K562 (cell line): Measurements from ENCODE around the gene TMC8. TPM values are rescaled to one million over a fixed set of nuclear protein-coding genes. Genes with fewer than 3 reads are reported as not detected.
A peak's percentile ranks its signal among the peaks of the same experiment; 100 is the strongest.

ENCODE experiments used
- ARID1B ChIP-seq: fragments of 450-650 bp; IDR thresholded peaks from 2 replicates; pipeline ENCODE4 v1.6.1; 2016; ENCODE audit warnings: antibody characterized with exemption, mild to moderate bottlenecking, inconsistent platforms
- ASH1L ChIP-seq: fragments of 450-650 bp; IDR thresholded peaks from 2 replicates; pipeline ENCODE4 v1.6.1; 2018; ENCODE audit warnings: borderline replicate concordance, mild to moderate bottlenecking, low read depth; ENCODE audit not compliant: partially characterized antibody
- CTCF ChIP-seq, 3 experiments: IDR thresholded peaks in 2 of 3; conservative IDR thresholded peaks in 1 of 3; 2 replicates each; pipeline ENCODE4 v1.5.1; 2011 to 2012; ENCODE audit warnings: low read length in 3 of 3, mild to moderate bottlenecking in 3 of 3, control low read depth in 2 of 3, improper control_type of control experiment in 1 of 3, inconsistent platforms in 1 of 3, low read depth in 1 of 3, mixed read lengths in 1 of 3, moderate library complexity in 1 of 3; ENCODE audit not compliant: insufficient read depth in 2 of 3
- E2F8 ChIP-seq: fragments of 450-650 bp; IDR thresholded peaks from 2 replicates; pipeline ENCODE4 v1.7.1; 2018; ENCODE audit warnings: mild to moderate bottlenecking, low read depth; ENCODE audit not compliant: partially characterized antibody
- FOS ChIP-seq: IDR thresholded peaks from 3 replicates; pipeline ENCODE4 v1.6.1; 2011; ENCODE audit not compliant: insufficient read length; ENCODE audit errors: extremely low read depth
- HNRNPL ChIP-seq: fragments of 200-400 bp; formaldehyde crosslinking; IDR thresholded peaks from 2 replicates; pipeline ENCODE4 v1.6.1; 2017; ENCODE audit warnings: low read depth, mild to moderate bottlenecking, low read length
- KDM1A ChIP-seq, 2 experiments: fragments of 450-650 bp; IDR thresholded peaks; 2 replicates each; pipeline ENCODE4 v1.6.1; 2016; ENCODE audit warnings: mild to moderate bottlenecking in 2 of 2
- MAZ ChIP-seq, 2 experiments: fragments of 450-650 bp in 1 of 2; sonication (generic) in 1 of 2; formaldehyde crosslinking; IDR thresholded peaks in 1 of 2; conservative IDR thresholded peaks in 1 of 2; 2 replicates each; pipeline versions ENCODE4 v1.4.0 to v1.5.0; 2020; ENCODE audit warnings: mild to moderate bottlenecking in 1 of 2, missing genetic modification reagents in 1 of 2
- MBD1 ChIP-seq: fragments of 250-450 bp; sonication (Bioruptor Pico); IDR thresholded peaks from 2 replicates; pipeline ENCODE4 v1.8.0; 2022; ENCODE audit warnings: inconsistent platforms
- NCOA1 ChIP-seq: fragments of 450-650 bp; IDR thresholded peaks from 2 replicates; pipeline ENCODE4 v1.6.1; 2016; ENCODE audit warnings: low read depth
- POLR2AphosphoS5 ChIP-seq: IDR thresholded peaks from 2 replicates; pipeline ENCODE4 v1.6.1; 2011; ENCODE audit warnings: mild to moderate bottlenecking, low read depth, low read length, moderate library complexity; ENCODE audit not compliant: control insufficient read depth, insufficient read depth
- TEAD1 ChIP-seq, 2 experiments: fragments of 450-650 bp in 1 of 2; sonication (generic) in 1 of 2; formaldehyde crosslinking; IDR thresholded peaks; 2 replicates each; pipeline versions ENCODE4 v1.4.0 to v1.8.0; 2020 to 2022; ENCODE audit warnings: mild to moderate bottlenecking in 2 of 2, missing genetic modification reagents in 1 of 2
- TFAP4 ChIP-seq: sonication (generic); formaldehyde crosslinking; IDR thresholded peaks from 2 replicates; pipeline ENCODE4 v1.8.0; 2022; ENCODE audit warnings: missing genetic modification reagents, mild to moderate bottlenecking, moderate library complexity, borderline replicate concordance
- ZNF232 ChIP-seq: sonication (generic); formaldehyde crosslinking; IDR thresholded peaks from 2 replicates; pipeline ENCODE4 v1.8.0; 2022; ENCODE audit warnings: mild to moderate bottlenecking, missing genetic modification reagents
- ZNF277 ChIP-seq: fragments of 250-450 bp; sonication (Bioruptor Pico); IDR thresholded peaks from 2 replicates; pipeline ENCODE4 v1.8.0; 2022; ENCODE audit warnings: inconsistent platforms, mild to moderate bottlenecking, moderate library complexity, borderline replicate concordance
- ZNF79 ChIP-seq: fragments of 250-450 bp; sonication (Bioruptor Pico); IDR thresholded peaks from 2 replicates; pipeline ENCODE4 v1.4.0; 2020; ENCODE audit warnings: low read depth, mild to moderate bottlenecking, moderate library complexity
- polyA plus RNA-seq, 8 experiments: library from polyadenylated mRNA; depleted of rRNA in 4 of 8; stranded (reverse) in 5 of 8; unstranded in 3 of 8; fragments of >200 nt; fragmentation: Nextera tagmentation in 2 of 8; fragmentation: Illumina TruSeq in 1 of 8; extraction: Ambion mirVana in 2 of 8; extraction: Trizol in 1 of 8; gene quantifications; 2 replicates each; pipeline versions ENCODE4 v1.2.1 to v1.2.3, GENCODE V29; 2011 to 2014; ENCODE audit warnings: inconsistent platforms in 1 of 8, missing spikeins in 1 of 8
- total RNA-seq, 7 experiments: library from RNA; depleted of rRNA in 6 of 7; stranded (reverse); fragments of >200 nt in 6 of 7; fragmentation: Illumina TruSeq in 2 of 7; extraction: Trizol in 2 of 7; gene quantifications; 2 replicates each; pipeline versions ENCODE4 v1.2.1 to v1.2.3, GENCODE V29; 2011 to 2021; ENCODE audit warnings: low replicate concordance in 1 of 7

TMC8 gene
- total and polyA plus RNA-seq, 9 of the 15 experiments (the other 6 are each of a cell fraction or from before 2014, with no cell fraction given) = 0.13 to 10.9 (median 2.8) TPM

GRCh38 chr17:78186692-78187595, 56.4 kb downstream of the TMC8 start, which contains the start of the genes AFMID and TK1 (continued):
- TF ChIP-seq MBD1 (CRISPR knock-in tag) (no peak), E2F8 (peak; percentile 100), ZNF232 (CRISPR knock-in tag) (peak; percentile 71; the same call in 1 of the 2 replicates), FOS (peak; percentile 90), KDM1A (IDR thresholded peaks at IDR 0.05) (peak; percentile 47 to 70; a peak in 3 of 4 replicates), CTCF (IDR thresholded peaks at IDR 0.05 in 2 of 3, conservative IDR thresholded peaks at IDR 0.05 in 1 of 3; ENCODE audit: insufficient read depth in 2 of 3, low read depth in 1 of 3, low read length in 3 of 3) (peak; percentile 70 to 82 (median 77)), POLR2AphosphoS5 (peak; percentile 76; the same call in 1 of the 2 replicates), ARID1B (peak; percentile 25; the same call in 1 of the 2 replicates), ASH1L (peak; percentile 87), MAZ (CRISPR knock-in tag; conservative IDR thresholded peaks at IDR 0.05 in 1 of 2, IDR thresholded peaks at IDR 0.05 in 1 of 2) (peak; percentile 77 to 93), ZNF277 (CRISPR knock-in tag) (no peak), ZNF79 (CRISPR knock-in tag) (no peak), TFAP4 (peak; percentile 92), HNRNPL (0 out of 2 replicates have a peak, but pooled peaks have one; percentile 9), TEAD1 (CRISPR knock-in tag; IDR thresholded peaks at IDR 0.05) (peak; percentile 100), NCOA1 (0 out of 2 replicates have a peak, but pooled peaks have one; percentile 15)
